ENCODE measurements around the gene HS2ST1. TPM values are rescaled to one million over a fixed set of nuclear protein-coding genes. Genes with fewer than 3 reads are reported as not detected.

The HS2ST1 gene
- total and polyA plus RNA-seq, 10 of the 15 experiments (the other 5 are each of a cell fraction or from before 2014, with no cell fraction given) = 5.4 to 30.8 (median 18.6) TPM

GRCh38 chr1:87144316-87144895 lies 230.0 kb downstream of the HS2ST1 start:
- WGBS (ENCODE audit: insufficient coverage, insufficient replicate concordance, low lambda C conversion rate, missing lambda C conversion rate) = 49% methylated on average over 8 of the region's 8 CpGs
- no peak overlapping the region for H3K4me2 ChIP-seq (ENCODE audit: control insufficient read depth, insufficient read depth)
- RAD21 ChIA-PET (ENCODE audit: unreplicated experiment) = interaction anchor here (1.5 kb wide), 1 partner anchor 10 kb away, joined by 5 read pairs; no protein-coding TSS in a partner anchor
- in situ Hi-C loops (cut with MboI) (no loop called here), intact Hi-C loops (cut with micrococcal nuclease; ENCODE audit: unreplicated experiment) (no loop called here)
- H3K36me3 ChIP-seq (ENCODE audit: control insufficient read depth in 2 of 2, insufficient read depth in 2 of 2, low read length in 1 of 2) = no peaks in the 10 kb centered on the region
- H3K4me1 ChIP-seq (ENCODE audit: control insufficient read depth, insufficient read depth, low read length) = no peaks in the 10 kb centered on the region
- SMC1A ChIA-PET (ENCODE audit: uncharacterized antibody, unreplicated experiment) = no interaction called here
- TF ChIP-seq TARDBP (IDR thresholded peaks at IDR 0.05; ENCODE audit: borderline replicate concordance) = no peak
- TF ChIP-seq SP1 (IDR thresholded peaks at IDR 0.05; ENCODE audit: low read depth, low read length) = no peak
- TF ChIP-seq IKZF1 (conservative IDR thresholded peaks at IDR 0.05) = no peak
- no peak for TF ChIP-seq SRF (IDR thresholded peaks at IDR 0.05; ENCODE audit: low read depth in 2 of 2, low read length in 2 of 2)
- H3K79me2 ChIP-seq (ENCODE audit: control insufficient read depth, insufficient read depth, low read length) = no peaks in the 10 kb centered on the region
- DNase-seq (ENCODE audit: low read depth, low spot score) (no peak), FAIRE-seq (no peak), ATAC-seq (no peak)
- H3K9me3 ChIP-seq (replicated peaks; ENCODE audit: control insufficient read depth, insufficient read depth, low read length) = no peaks in the 10 kb centered on the region; the same call in 2 of the 3 replicates
- BruUV-seq (replicated peaks) = no TSS peak
- POLR2A ChIA-PET = no interaction called here
- H2AFZ ChIP-seq (ENCODE audit: control insufficient read depth, low read depth, low read length) = no peak overlapping the region
- CTCF ChIA-PET = interaction anchor here (1.0 kb wide), 2 partner anchors 13 to 15 kb away, joined by 3 read pairs; no protein-coding TSS in a partner anchor
- no peak overlapping the region for H3K27ac ChIP-seq (ENCODE audit: control insufficient read depth, insufficient read depth)
- no peaks in the 10 kb centered on the region for H4K20me1 ChIP-seq (ENCODE audit: control insufficient read depth, insufficient read depth)
- no peaks in the 10 kb centered on the region for H3K27me3 ChIP-seq (replicated peaks in 1 of 2; ENCODE audit: control insufficient read depth in 2 of 2, insufficient read depth in 2 of 2, low read length in 1 of 2)
- no peak overlapping the region for H3K4me3 ChIP-seq
- no peak overlapping the region for H3K9ac ChIP-seq (ENCODE audit: control insufficient read depth, insufficient read depth, low read length)

- Histone ChIP-seq H3K9ac (ENCODE audit: control insufficient read depth, insufficient read depth, low read length) (no peak overlapping the region), H2AFZ (ENCODE audit: control insufficient read depth, low read depth, low read length) (no peak overlapping the region), H3K4me2 (ENCODE audit: control insufficient read depth, insufficient read depth) (no peak overlapping the region), H3K9me3 (replicated peaks; ENCODE audit: control insufficient read depth, insufficient read depth, low read length) (no peaks in the 10 kb centered on the region; the same call in 2 of the 3 replicates), H3K36me3 (ENCODE audit: control insufficient read depth in 2 of 2, insufficient read depth in 2 of 2, low read length in 1 of 2) (no peaks in the 10 kb centered on the region), H3K27me3 (replicated peaks in 1 of 2; ENCODE audit: control insufficient read depth in 2 of 2, insufficient read depth in 2 of 2, low read length in 1 of 2) (no peaks in the 10 kb centered on the region), H3K4me1 (ENCODE audit: control insufficient read depth, insufficient read depth, low read length) (no peaks in the 10 kb centered on the region), H3K4me3 (no peak overlapping the region), H4K20me1 (ENCODE audit: control insufficient read depth, insufficient read depth) (no peaks in the 10 kb centered on the region), H3K79me2 (ENCODE audit: control insufficient read depth, insufficient read depth, low read length) (no peaks in the 10 kb centered on the region), H3K27ac (ENCODE audit: control insufficient read depth, insufficient read depth) (no peak overlapping the region)
- ATAC-seq (no peak), FAIRE-seq (no peak), DNase-seq (ENCODE audit: low read depth, low spot score) (no peak)
- in situ Hi-C loops (cut with MboI) (no loop called here), intact Hi-C loops (cut with micrococcal nuclease; ENCODE audit: unreplicated experiment) (no loop called here)
- 50% methylated on average over 2 of the region's 2 CpGs for WGBS (ENCODE audit: insufficient coverage, insufficient replicate concordance, low lambda C conversion rate, missing lambda C conversion rate)
- ChIA-PET CTCF (interaction anchor here (1.0 kb wide), 1 partner anchor 14 kb away, joined by 3 read pairs; no protein-coding TSS in a partner anchor), RAD21 (ENCODE audit: unreplicated experiment) (interaction anchor here (1.5 kb wide), 1 partner anchor 11 kb away, joined by 5 read pairs; no protein-coding TSS in a partner anchor), SMC1A (ENCODE audit: uncharacterized antibody, unreplicated experiment) (no interaction called here), POLR2A (no interaction called here)
- BruUV-seq (replicated peaks) = no TSS peak
- TF ChIP-seq IRF5 (IDR thresholded peaks at IDR 0.05; ENCODE audit: borderline replicate concordance) (no peak), POU2F2 (IDR thresholded peaks at IDR 0.05; ENCODE audit: borderline replicate concordance, low read depth, low read length) (no peak), SREBF2 (IDR thresholded peaks at IDR 0.05; ENCODE audit: low read length) (no peak), ZBTB40 (IDR thresholded peaks at IDR 0.05; ENCODE audit: borderline replicate concordance) (no peak), ESRRA (IDR thresholded peaks at IDR 0.05; ENCODE audit: low read length) (no peak), FOXK2 (IDR thresholded peaks at IDR 0.05) (no peak), NR2C1 (IDR thresholded peaks at IDR 0.05) (no peak), HDAC6 (IDR thresholded peaks at IDR 0.05; ENCODE audit: unreplicated experiment) (no peak), CEBPB (IDR thresholded peaks at IDR 0.05; ENCODE audit: borderline replicate concordance in 1 of 2, low read depth in 2 of 2, low read length in 2 of 2) (no peak)
These were observed 230.5 kb downstream of the HS2ST1 start for GRCh38 chr1:87144981-87145380.
